Left ventricle myocardium inferior (tissue), 1 donor: ENCODE measurements around the gene IPCEF1. TPM values are rescaled to one million over a fixed set of nuclear protein-coding genes. Genes with fewer than 3 reads are reported as not detected.

Experiments
- DNase-seq: peaks from one replicate; pipeline ENCODE4 v3.0.0-alpha.2; 2020
- H3K27ac ChIP-seq: fragments of 200-600 bp; replicated peaks from 2 replicates; pipeline ENCODE4 v1.8.0; 2021
- H3K27me3 ChIP-seq: fragments of 200-600 bp; 2 replicates; pipeline ENCODE4 v1.8.0; 2021; ENCODE audit warnings: low read depth
- H3K36me3 ChIP-seq: fragments of 200-600 bp; 2 replicates; pipeline ENCODE4 v1.8.0; 2021
- H3K4me1 ChIP-seq: fragments of 200-600 bp; 2 replicates; pipeline ENCODE4 v1.8.0; 2021
- H3K4me3 ChIP-seq: fragments of 200-600 bp; 2 replicates; pipeline ENCODE4 v1.8.0; 2021; ENCODE audit warnings: mild to moderate bottlenecking, moderate library complexity
- H3K9me3 ChIP-seq: fragments of 200-600 bp; replicated peaks from 2 replicates; pipeline ENCODE4 v1.8.0; 2021
- intact Hi-C: fragments of 100-400 bp; cut with micrococcal nuclease; formaldehyde crosslinking; loops from one replicate; pipeline ENCODE4 v1.11.0; 2022
- total RNA-seq: library from RNA; stranded (reverse); fragmentation: NEBNext Ultra II Directional; extraction: Animal tissue kit (Norgen Biotek cat#: 25700); gene quantifications from one replicate; pipeline ENCODE4 v1.2.1, GENCODE V29; 2021
- TF ChIP-seq, protein P1 (sequence below): fragments of 200-600 bp; IDR thresholded peaks from 2 replicates; pipeline ENCODE4 v1.8.0; 2021; ENCODE audit warnings: antibody characterized with exemption, mild to moderate bottlenecking, borderline replicate concordance
- donor health status: DM: no; HTN: yes; CAD: no; lungs with severe emphysema.

IPCEF1 gene
- total RNA-seq, 1 donor from 2014 or later, result 1.7 TPM

GRCh38 chr6:154284313-154284853 lies 72.2 kb downstream of the IPCEF1 start:
- Histone ChIP-seq H3K9me3 (peaks cover 6% of the 10 kb centered on the region), H3K27ac (no peak overlapping the region), H3K27me3 (no peaks in the 10 kb centered on the region), H3K4me1 (peaks cover 5% of the 10 kb centered on the region), H3K4me3 (no peak overlapping the region), H3K36me3 (no peaks in the 10 kb centered on the region)
- intact Hi-C loops, result no loop called here
- DNase-seq, result no peak
- TF ChIP-seq, protein P1, sequence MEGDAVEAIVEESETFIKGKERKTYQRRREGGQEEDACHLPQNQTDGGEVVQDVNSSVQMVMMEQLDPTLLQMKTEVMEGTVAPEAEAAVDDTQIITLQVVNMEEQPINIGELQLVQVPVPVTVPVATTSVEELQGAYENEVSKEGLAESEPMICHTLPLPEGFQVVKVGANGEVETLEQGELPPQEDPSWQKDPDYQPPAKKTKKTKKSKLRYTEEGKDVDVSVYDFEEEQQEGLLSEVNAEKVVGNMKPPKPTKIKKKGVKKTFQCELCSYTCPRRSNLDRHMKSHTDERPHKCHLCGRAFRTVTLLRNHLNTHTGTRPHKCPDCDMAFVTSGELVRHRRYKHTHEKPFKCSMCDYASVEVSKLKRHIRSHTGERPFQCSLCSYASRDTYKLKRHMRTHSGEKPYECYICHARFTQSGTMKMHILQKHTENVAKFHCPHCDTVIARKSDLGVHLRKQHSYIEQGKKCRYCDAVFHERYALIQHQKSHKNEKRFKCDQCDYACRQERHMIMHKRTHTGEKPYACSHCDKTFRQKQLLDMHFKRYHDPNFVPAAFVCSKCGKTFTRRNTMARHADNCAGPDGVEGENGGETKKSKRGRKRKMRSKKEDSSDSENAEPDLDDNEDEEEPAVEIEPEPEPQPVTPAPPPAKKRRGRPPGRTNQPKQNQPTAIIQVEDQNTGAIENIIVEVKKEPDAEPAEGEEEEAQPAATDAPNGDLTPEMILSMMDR, result no peak

DNA sequence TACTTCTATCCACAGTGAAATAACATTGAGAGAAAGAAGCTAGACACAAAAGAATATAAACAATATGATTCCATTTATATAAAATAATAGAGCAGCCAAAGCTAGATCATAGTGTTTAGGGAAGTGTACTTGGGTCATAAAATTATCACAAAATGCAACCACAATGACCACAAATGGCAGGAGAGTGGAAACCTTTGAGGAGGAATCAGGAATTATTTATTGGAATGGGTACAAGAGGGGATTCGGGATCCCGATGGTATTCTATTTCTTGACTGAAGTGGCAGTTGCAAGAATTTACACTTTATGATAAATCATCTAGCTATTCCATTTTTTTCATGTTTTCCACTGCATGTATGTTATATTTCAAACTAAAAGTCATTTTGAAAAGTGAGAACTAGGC lies 76.1 kb downstream of the IPCEF1 start:
- TF ChIP-seq, protein P1, result no peak
- DNase-seq, result no peak
- H3K27me3 ChIP-seq, result no peaks in the 10 kb centered on the region
- H3K4me3 ChIP-seq, result no peak overlapping the region
- peaks cover 6% of the 10 kb centered on the region for H3K9me3 ChIP-seq
- no peaks in the 10 kb centered on the region for H3K36me3 ChIP-seq
- intact Hi-C loops, result no loop called here
- H3K4me1 ChIP-seq, result peaks cover 14% of the 10 kb centered on the region
- no peak overlapping the region for H3K27ac ChIP-seq

DNA sequence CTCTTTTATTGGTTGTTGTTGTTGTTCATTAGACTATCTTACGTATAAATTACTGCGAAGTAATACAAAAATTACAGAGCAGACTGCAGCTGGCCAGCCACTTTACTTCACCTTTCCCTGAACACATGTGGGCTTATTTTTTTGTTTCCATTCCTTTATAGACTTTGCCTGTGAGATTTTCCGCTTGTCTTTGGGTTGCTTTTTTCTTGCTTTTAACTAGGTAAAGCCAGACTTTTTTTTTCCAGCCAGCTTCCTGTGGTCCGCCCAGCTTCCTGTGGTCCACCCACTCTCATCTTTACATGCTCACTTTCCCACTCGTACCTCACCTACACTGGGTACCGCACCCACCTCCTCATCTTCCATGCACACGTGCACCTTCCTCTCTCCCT lies 79.0 kb downstream of the IPCEF1 start:
- DNase-seq, result no peak
- TF ChIP-seq, protein P1, result no peak
- intact Hi-C loops, result loop anchor here (5.0 kb wide), 1 partner anchor 125 kb away; no protein-coding TSS in a partner anchor

DNA sequence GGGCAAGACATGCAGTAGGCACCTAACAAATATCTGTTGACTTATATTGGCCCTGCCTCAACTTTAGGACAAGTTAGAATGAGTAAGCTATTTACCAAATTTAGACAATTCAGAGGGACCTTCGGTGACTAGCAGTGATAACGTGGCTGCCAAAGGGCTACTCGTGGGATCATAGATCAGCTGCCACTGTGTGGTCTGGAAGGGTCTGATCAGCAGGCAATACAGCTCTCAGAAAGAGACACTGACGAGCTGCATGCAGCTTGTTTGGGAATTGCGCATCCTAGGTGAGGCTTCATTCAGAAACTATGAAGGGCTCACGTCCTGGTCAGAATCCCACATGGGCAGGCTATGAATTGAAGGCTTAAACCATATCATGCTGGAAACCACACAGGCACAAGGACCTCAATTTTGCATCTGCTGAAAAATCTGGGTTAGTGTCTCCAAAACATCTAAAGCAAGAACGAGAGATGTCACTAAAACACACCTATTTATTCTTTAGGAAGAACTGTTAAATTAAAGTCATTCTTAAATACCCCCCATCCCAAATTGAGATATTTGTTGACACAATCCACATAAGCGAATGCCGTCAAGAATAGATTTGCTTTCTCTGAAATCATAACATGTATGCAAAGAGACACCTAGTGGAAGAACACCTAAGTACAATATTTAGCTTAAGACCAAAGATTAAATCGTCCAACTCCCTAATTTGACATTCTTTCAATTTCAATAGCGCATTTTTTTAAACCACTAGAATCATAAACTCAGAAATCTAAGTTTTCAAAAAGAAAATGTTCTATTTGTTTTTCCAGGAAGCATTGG lies 79.6 kb downstream of the IPCEF1 start:
- intact Hi-C loops, result loop anchor here (5.0 kb wide), 1 partner anchor 125 kb away; no protein-coding TSS in a partner anchor
- TF ChIP-seq, protein P1, result peak; percentile 71
- Histone ChIP-seq H3K36me3 (no peaks in the 10 kb centered on the region), H3K4me3 (peak overlapping the region; percentile 32), H3K9me3 (no peaks in the 10 kb centered on the region), H3K27me3 (no peaks in the 10 kb centered on the region), H3K4me1 (peaks cover 11% of the 10 kb centered on the region), H3K27ac (no peak overlapping the region)
- no peak for DNase-seq

More for the DNA sequence above, 79.0 kb downstream of the IPCEF1 start:
- Histone ChIP-seq H3K9me3 (no peaks in the 10 kb centered on the region), H3K4me3 (peak overlapping the region; percentile 32), H3K4me1 (peaks cover 11% of the 10 kb centered on the region), H3K27me3 (no peaks in the 10 kb centered on the region), H3K27ac (no peak overlapping the region), H3K36me3 (no peaks in the 10 kb centered on the region)

GRCh38 chr6:154274168-154274567 lies 82.4 kb downstream of the IPCEF1 start:
- TF ChIP-seq, protein P1, result no peak
- peaks cover 11% of the 10 kb centered on the region for H3K4me1 ChIP-seq
- no peak overlapping the region for H3K4me3 ChIP-seq
- intact Hi-C loops, result no loop called here
- H3K9me3 ChIP-seq, result no peaks in the 10 kb centered on the region
- no peak overlapping the region for H3K27ac ChIP-seq
- no peak for DNase-seq
- H3K27me3 ChIP-seq, result no peaks in the 10 kb centered on the region
- H3K36me3 ChIP-seq, result no peaks in the 10 kb centered on the region
